CD4-positive, alpha-beta T cell treated with Interleukin-17A for 4 hours (primary cell): ENCODE measurements around the gene F2.

ENCODE experiments used
- DNase-seq: peaks from one replicate; pipeline ENCODE4 v3.0.0-alpha.2; 2020; ENCODE audit warnings: mixed read lengths

Gene F2

DNA sequence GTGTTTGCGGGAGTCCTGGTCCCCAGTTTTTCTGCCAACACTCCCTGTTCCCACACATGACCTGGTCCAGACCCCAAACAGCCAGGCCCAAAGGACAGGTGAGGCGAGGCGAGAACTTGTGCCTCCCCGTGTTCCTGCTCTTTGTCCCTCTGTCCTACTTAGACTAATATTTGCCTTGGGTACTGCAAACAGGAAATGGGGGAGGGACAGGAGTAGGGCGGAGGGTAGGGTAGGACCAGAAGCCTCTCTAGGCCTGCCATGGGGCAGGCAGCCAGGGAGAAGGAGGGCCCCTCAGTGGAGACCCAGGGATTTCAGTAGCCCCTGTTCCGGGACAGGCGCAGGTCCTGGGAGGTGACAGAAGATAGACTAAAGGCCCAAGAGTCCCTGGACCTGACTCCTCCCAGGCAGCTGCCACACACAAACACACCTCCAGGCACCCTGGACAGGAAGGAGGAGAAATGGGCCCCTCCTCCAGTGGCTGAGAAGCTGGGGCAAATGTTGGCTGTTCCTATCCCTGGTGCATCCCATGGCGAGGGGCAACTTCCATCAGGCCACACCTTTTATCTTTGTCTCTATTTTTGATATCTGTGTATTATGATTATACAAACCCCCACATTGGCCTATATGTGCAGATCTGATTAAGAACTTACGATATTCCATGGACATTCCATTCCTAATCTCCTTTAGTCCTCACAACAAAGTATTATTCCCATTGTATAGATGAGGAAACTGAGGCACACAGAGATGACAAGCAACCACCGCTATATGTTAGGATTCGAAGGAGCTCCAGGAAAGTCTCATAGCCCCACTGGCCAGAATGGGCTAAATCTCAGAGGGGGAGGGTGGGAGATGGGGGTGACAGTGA, 626 bp upstream of the F2 start:
- no peak for DNase-seq

DNA sequence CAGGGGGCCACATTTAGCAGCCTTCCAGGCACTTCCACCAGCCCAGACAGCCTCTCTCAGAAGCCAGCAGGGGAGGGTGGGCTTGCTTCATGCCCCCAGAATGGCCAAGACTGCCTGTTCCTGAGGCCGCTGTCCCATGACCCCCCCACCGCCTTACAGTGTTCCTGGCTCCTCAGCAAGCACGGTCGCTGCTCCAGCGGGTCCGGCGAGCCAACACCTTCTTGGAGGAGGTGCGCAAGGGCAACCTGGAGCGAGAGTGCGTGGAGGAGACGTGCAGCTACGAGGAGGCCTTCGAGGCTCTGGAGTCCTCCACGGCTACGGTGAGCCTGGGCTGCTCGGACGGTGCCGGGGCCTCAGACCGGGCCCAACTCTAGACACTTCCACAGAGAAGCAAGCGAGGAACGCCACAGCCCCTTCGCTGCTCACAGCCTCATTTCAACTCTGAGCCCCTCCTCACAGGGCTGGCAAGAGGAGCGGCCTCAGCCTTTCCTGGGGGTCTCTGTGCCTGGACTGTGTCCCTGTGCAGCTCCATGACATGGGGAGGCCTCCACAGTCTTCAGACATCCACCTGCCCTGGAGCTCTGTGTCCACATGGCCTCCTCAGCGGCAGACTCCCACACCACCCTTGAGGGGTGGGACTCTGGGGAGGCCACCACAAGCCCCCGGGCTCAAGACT, 668 bp downstream of the F2 start:
- DNase-seq = no peak

DNA sequence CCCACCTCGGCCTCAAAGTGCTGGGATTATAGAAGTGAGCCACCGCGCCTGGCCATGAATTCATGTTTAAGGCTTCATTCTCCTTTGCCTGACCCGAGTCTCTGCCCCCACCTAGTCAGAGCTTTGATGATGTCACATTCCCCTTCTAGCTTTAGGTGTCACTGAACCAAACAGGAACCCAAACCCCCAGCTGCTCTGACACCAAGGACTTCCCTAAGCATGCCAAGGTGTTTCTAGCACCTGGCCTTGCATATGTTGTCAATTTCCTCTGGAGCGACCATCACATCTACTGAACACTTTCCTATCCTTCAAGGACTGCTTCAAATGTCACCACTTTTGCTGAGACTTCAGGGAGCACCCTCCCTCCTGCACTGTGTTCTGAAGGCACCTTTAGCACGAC, 2.3 kb downstream of the F2 start:
- no peak for DNase-seq

DNA sequence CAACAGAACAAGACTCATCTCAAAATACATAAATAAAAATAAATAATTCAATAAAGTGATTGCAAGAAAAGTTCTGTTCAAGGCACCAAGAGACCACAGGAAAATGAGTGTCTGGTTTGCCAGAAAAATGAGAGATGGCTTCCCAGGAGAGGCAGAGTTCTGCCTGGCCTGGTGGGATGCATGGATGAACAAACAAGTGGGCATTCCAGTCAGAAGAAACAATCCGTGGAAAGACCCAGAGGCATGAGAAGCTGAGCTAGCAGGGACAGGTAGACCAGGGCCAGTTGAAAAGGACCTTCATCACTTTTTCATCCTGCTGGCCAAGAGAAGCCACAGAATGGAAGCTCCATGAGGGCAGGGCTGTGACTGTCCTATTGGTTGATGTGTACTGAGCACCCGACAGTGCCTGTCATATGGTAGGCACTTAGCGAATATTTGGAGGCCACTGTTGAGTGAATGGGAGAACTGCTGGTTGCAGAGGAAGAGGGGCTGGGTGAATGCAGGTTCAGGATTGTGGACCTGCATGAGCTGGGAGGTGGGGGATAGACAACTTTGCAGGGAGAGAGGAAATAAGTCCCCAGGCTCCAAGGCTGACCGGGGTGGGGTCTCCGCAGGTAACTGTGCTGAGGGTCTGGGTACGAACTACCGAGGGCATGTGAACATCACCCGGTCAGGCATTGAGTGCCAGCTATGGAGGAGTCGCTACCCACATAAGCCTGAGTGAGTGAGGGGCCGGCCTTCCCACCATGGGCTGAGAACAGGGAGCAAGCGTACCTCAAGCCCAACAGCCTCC, 3.7 kb downstream of the F2 start:
- DNase-seq = no peak

DNA sequence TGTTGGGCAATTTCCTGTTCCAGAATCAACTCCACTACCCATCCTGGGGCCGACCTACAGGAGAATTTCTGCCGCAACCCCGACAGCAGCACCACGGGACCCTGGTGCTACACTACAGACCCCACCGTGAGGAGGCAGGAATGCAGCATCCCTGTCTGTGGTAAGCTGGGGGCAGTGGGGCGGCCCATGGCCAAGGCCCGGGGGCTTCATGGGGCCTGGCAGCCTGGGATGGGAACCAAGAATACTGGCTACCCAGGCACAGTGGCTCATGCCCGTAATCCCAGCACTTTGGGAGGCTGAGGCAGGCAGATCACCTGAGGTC, 4.3 kb downstream of the F2 start:
- no peak for DNase-seq

DNA sequence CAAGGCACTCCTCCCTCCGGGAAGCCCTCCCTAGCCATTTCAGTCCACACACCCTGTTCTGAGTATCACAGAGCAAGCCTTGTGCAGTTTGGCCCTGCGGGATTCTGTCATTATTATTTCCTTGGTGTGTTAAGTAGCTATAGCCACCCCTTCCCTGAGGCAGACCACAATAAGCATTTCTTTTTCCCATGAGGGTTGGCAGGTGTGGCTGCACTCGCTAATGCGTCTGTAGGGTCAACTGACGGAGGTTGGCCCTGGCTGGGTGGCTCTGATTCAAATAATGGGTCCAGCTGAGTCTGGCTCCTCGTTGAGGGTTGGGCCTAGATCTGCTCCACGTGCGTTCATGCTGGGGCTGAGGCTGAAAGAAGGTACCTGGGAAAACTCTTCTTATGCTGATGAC, 5.1 kb downstream of the F2 start:
- DNase-seq = no peak

DNA sequence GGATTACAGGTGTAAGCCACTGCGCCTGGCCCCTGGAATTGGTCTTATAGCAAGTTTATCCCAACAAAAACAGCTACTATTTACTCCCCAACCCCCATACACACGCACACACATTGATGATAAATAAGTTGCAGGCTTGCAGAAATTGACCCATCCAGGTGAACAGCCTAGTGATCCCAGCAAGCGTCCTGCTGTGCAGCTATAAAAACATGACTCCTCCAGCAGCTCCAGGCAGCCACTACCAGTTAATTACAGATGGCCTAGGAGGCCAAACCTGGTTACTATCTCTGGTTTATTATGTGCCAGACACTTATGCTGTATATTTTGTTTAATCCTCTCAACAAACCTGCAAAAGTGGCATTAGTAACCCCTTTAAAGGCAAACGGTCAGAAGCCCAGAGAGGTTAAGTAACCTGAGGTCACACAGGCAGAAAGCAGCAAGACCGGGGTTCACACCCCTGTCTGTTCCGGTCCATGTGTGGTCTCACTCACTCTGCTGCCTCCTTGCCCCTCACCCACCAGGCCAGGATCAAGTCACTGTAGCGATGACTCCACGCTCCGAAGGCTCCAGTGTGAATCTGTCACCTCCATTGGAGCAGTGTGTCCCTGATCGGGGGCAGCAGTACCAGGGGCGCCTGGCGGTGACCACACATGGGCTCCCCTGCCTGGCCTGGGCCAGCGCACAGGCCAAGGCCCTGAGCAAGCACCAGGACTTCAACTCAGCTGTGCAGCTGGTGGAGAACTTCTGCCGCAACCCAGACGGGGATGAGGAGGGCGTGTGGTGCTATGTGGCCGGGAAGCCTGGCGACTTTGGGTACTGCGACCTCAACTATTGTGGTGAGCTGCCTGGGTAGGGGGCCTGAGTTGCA, 6.6 kb downstream of the F2 start:
- no peak for DNase-seq

DNA sequence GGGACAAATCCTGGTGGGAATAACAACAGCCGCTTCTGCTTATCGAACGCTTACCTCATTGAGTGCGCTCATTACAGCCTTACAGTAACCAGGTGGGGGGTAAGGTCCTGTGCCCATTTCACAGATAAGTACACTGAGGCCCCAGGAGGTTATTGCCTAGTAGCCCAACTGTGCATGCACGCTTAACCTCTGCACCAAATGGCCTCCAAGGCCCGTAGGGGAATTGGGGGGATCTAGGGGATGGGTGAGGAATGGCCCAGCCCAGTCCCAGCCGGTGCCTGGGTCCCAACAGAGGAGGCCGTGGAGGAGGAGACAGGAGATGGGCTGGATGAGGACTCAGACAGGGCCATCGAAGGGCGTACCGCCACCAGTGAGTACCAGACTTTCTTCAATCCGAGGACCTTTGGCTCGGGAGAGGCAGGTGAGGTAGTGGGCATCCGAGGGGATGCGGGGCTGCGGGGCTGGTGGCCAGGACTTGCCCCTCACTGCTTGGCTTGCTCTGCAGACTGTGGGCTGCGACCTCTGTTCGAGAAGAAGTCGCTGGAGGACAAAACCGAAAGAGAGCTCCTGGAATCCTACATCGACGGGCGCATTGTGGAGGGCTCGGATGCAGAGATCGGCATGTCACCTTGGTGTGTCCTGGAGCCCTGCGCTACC, 7.3 kb downstream of the F2 start:
- DNase-seq = no peak

DNA sequence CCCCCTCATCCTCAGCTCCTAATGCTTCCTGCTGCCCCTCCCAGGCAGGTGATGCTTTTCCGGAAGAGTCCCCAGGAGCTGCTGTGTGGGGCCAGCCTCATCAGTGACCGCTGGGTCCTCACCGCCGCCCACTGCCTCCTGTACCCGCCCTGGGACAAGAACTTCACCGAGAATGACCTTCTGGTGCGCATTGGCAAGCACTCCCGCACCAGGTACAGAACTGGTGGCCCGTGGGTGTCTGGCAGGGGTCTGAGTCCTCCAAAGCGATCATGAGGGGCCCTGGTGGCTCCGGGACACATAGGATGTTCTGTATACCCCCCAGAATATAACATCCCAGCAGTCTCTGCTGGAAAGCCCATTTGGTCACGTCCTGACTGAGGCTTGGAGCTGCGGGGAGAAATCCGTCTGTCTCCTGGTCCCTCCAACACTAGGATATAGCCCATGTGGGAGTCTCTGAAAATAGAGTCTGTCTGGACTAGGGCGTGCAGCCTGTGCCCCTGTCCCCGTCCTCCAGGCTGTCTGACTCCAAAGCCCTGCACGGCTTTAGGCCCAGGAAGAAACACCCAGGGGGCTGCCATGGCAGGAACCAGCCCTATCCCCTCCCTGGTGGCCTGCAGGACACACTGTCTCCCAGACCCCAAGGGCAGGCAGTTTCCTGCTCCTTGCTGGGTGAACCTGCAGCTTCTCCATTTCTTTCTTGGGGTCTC, 9.1 kb downstream of the F2 start:
- no peak for DNase-seq

DNA sequence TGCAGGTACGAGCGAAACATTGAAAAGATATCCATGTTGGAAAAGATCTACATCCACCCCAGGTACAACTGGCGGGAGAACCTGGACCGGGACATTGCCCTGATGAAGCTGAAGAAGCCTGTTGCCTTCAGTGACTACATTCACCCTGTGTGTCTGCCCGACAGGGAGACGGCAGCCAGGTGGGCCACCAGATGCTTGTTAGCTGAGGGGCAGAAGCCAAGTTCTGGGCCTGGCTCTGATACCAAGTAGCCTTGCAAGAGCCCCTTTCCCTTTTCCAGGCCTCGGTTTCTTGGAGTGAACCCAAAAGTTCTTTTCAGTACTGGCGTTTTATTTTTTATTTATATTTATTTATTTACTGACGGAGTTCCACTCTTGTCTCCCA, 9.6 kb downstream of the F2 start:
- no peak for DNase-seq

DNA sequence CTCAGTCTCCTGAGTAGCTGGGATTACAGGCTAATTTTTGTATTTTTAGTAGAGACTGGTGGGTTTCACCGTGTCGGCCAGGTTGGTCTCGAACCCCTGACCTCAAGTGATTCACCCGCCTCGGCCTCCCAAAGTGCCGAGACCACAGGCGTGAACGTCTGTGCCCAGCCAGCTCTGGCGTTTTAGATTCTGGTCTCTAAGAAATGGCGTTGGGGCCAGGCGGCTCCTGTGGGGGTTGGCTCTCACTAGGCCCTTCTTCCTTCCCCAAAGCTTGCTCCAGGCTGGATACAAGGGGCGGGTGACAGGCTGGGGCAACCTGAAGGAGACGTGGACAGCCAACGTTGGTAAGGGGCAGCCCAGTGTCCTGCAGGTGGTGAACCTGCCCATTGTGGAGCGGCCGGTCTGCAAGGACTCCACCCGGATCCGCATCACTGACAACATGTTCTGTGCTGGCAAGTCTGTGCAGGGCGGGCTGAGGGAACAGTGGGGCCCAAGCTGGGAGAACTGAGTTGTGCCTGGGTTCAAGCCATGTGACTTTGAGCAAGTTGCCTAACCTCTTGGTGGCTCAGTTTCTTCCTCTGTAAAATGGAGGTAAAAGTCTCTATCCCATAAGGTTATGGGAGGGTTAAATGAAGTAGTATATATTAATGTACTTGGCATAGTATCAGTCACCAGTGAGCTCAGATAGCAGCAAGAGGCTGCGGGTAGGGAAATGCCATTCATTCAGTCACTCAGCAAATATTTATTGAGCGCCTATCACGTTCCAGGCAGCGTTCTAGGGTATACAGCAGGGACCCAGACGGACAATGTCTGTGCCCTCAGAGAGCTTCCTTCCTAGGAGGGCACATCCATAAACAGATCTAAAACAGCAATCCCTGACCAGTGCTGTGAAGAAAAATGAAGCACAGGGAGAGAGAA, 10.4 kb downstream of the F2 start:
- DNase-seq = no peak

DNA sequence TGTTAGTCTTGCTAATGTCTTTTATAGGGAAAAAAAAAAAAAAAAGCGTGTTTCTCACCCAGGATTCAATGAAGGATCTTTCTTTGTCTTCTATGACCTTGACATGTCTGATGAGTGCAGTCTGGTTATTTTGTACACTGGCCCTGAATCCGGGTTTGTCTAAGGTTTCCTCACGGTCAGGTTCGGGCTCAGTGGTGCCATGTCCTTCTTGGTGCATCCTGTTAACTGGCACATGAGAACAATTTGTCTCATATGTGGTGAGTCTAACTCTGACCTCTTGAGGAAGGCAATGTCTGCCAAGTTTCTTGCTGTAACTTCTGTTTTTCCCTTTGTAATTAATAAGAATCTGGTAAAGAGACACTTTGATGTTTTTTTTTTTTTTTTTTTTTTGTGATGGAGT, 12.5 kb downstream of the F2 start:
- no peak for DNase-seq

DNA sequence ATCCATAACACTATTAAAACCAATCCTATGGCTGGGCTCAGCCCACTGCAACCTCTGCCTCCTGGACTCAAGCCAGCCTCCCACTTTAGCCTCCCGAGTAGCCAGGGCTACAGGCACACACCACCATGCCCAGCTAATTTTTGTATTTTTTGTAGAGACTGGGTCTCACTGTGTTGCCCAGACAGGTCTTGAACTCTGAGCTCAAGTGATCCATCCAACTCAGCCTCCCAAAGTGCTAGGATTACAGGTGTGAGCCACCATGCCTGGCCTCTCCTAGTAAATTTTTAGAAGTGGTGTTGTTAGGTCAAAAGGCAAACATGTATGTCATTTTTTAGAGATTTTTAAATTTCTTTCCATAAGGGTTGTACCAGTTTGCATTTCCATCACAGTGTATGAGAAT, 14.2 kb downstream of the F2 start:
- DNase-seq = no peak

DNA sequence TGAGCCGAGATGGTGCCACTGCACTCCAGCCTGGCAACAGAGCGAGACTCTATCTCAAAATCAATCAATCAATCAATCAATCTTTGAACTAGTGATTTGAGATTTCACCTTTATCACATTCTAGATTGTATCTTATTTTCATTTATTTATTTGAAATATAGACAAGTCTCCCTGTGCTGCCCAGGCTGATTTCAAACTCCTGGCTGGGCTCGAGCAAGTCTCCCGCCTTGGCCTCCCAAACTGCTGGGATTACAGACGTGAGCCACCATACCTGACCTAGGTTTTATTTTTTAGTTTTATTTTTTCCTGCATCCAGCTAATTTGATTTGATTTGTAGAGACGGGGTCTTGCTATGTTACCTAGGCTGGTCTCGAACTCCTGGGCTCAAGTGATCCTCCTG, 17.1 kb downstream of the F2 start:
- DNase-seq = no peak

DNA sequence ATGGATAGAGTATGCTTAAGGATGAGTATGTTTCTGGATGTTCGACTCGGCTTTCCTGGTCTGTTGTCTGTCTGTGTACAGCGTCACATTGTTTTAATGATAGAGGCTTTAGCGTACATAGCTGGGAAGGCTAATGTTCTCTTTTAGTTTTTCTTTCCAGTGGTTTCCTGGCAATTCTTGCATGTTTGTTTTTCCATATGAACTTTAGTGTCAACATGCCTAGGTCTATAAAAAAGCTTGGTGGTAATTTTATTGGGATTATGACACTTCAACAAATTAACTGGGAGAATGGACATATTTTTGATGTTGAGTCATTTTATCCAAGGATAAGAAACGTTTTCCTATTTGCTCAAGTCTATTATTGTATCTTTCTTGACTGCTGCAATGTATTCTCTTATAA, 17.6 kb downstream of the F2 start:
- no peak for DNase-seq

DNA sequence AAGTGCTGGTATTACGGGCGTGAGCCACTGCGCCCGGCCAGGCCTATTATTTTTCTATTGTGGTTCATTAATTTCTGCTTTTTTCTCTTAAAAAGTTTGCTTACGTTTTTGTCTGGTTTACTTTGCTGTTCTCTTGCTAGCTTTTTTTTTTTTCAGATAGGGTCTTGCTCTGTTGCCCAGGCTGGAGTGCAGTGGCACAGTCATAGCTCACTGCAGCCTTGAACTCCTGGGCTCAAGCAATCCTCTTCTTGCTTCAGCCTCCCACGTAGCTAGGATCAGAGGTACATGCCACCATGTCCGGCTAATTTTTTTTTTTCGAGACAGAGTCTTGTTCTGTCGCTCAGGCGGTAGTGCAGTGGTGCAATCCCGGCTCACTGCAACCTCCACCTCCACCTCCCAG, 18.7 kb downstream of the F2 start:
- DNase-seq = no peak

DNA sequence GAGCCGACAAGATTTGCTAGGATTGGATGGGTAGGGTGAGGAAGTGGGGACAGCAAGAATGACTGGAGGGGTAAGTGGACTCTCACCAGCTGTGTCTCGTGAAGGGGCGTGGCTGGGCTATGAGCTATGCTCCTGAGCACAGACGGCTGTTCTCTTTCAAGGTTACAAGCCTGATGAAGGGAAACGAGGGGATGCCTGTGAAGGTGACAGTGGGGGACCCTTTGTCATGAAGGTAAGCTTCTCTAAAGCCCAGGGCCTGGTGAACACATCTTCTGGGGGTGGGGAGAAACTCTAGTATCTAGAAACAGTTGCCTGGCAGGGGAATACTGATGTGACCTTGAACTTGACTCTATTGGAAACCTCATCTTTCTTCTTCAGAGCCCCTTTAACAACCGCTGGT, 19.9 kb downstream of the F2 start:
- no peak for DNase-seq

DNA sequence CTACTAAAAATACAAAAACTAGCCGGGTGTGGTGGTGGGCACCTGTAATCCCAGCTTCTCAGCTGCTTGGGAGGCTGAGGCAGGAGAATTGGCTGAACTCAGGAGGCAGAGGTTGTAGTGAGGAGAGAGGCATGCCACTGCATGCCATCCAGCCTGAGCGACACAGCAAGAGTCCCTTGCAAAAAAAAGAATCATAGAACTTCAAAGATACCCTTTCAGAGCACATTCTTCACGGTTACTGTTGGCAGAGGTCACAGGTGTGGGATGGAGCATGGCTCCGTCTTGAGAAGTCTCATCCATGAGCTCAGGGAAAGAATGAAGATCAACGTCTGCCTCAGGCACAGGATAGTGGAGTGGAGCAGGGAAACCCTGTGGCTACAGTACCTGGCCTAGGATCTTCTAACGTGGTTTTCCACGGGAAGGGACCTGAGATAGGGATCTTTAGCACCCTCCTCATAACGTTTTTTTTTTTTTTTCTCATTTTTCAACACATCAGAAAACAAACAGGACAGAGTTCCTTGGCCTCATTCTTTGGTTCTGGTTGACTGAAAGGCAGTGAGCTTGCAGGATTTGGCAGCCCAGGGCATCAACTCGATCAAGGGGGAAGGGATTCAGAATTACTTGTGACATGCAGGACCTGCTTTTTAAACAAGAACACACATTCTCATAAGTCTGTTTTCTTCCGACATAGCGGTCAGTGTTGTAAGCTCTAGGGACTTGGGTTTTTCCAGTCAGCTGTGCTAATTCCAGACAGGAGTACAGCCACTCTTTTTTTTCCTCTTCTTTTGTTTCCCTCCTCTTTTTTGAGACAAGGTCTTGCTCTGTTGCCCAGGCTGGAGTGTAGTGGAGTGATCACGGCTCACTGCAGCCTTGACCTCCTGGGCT, 22.8 kb downstream of the F2 start:
- no peak for DNase-seq

DNA sequence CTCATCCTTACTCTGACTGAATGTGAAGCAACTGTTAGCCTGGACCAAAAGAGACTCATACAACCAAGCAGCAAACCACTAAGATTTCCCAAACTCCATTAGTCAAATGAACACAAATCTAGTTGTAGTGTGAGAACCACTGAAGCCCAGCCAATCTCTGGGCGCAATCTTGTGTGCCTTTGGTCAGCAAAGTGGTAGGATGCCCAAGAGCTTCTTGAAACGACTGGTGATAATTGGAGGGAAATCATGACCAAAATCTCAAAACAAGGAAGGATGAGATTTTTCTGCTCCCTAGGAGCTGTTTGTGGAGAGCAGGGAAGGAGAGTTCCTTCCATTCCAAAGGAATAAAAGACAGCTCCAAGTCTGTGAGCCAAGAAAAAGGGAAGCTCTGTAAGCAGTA, 24.0 kb downstream of the F2 start:
- DNase-seq = no peak
